HG03342 (cell line): ENCODE data around the gene EXOC5.

Source experiments
- ATAC-seq: cut with Tn5 transposase; IDR thresholded peaks from one replicate; pipeline ENCODE4 v1.9.1; 2021; ENCODE audit warnings: mild to moderate bottlenecking, moderate library complexity; ENCODE audit not compliant: unreplicated experiment

The EXOC5 gene, protein sequence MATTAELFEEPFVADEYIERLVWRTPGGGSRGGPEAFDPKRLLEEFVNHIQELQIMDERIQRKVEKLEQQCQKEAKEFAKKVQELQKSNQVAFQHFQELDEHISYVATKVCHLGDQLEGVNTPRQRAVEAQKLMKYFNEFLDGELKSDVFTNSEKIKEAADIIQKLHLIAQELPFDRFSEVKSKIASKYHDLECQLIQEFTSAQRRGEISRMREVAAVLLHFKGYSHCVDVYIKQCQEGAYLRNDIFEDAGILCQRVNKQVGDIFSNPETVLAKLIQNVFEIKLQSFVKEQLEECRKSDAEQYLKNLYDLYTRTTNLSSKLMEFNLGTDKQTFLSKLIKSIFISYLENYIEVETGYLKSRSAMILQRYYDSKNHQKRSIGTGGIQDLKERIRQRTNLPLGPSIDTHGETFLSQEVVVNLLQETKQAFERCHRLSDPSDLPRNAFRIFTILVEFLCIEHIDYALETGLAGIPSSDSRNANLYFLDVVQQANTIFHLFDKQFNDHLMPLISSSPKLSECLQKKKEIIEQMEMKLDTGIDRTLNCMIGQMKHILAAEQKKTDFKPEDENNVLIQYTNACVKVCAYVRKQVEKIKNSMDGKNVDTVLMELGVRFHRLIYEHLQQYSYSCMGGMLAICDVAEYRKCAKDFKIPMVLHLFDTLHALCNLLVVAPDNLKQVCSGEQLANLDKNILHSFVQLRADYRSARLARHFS

DNA sequence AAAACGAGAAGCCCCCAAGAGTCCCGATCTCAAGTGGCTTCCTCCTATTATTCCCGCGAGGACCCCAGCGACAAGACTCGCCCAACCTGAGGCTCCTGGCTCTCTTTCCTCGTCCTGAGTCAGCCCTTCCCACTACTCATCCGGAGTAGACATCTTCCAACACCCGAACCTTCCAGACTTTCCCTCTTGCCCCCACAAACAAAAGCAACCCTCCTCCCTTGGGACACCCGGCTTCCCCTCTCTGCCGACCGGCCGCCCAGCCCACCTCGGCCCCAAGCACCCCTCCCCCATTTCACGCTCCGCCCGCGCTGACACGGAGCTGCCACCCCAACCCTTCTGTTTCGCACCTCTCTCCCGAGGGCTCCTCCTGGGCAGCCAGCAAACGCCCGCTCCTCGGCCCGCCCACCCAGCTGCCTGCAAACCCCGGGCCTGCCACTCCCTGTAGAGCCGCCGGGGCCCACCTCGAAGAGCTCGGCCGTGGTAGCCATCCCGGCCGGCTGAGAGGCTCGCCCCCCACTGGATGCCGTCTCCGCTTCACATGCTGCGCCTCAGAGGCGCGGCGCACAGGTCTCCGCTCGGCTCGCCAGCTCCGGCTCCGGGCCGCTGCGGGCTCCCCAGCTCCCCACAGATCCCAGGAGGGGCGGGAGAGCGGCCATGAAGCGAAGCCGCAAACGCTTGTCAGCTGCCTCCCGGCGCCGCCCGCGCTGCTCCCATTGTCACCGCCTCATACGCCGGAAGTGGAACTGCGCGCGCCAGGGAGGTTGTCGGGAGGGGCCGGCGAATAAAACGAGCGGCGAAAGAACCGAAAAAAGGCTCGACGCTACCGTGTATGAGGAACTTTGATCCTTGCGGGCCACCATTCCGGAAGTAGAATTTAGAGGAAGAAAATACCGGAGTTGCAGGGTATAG is at the start of gene EXOC5, which contains the start of gene AP5M1:
Gene EXOC5 (minus strand): TSS at position 745 of the 909 bp plus-strand sequence. CDS start 257 bp downstream, at position 488.
Gene AP5M1 (plus strand): TSS at position 811 of the 909 bp plus-strand sequence. CDS start 344 bp downstream, outside the sequence.
- peak; percentile 78 for ATAC-seq

DNA sequence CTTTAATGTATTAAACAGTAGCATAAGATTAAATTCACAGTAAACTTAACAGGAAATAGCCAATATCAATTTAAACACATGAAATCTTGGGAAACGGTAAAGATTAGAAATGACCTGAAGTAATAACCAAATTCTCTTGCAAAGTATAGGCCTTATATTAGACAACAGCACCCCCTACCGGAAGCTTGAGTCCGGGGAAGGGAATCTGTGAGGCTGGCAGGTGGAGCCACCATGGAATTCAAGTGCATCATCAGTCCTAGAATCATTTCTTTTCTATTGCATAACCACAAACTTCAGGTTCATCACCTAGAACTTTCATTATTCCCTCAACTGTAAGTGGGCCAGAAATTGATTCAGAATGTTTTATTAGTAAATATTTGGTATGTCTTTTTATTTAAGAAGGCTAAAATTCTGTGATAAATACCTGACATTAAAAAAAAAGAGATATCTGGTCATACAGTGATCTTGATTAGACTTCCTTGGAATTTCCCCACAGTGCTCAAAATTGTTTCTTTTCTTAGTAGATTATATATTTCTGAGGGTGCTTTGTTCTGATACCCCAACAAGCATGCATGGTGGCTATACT is 48.6 kb upstream of the EXOC5 start:
- no peak for ATAC-seq

DNA sequence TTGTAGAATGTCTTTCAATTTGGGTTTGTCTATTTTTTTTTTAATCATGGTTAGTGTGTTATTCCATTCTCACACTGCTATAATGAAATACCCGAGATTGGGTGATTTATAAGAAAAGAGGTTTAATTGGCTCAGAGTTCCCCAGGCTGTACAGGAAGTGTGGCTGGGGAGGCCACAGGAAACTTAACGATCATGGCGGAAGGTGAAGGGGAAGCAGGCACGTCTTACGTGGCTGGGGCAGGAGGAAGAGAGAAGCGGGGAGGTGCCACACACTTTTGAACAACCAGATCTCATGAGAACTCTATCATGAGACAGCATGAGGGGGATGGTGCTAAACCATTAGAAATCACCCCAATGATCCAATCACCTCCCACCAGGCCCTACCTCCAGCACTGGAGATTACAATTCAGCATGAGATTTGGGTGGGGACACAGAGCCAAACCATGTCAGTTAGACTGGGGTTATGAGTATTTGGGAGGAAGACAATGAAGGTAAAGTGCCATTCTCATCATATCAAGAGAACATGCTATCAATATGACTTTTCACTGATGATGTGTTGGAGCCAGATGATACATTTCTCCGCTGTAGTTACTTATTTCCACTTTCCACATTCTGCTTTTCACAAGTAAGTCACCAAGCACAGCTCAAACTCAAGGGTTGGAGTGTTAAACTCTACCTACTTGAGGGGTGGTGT is 45.8 kb upstream of the EXOC5 start:
- ATAC-seq: no peak

DNA sequence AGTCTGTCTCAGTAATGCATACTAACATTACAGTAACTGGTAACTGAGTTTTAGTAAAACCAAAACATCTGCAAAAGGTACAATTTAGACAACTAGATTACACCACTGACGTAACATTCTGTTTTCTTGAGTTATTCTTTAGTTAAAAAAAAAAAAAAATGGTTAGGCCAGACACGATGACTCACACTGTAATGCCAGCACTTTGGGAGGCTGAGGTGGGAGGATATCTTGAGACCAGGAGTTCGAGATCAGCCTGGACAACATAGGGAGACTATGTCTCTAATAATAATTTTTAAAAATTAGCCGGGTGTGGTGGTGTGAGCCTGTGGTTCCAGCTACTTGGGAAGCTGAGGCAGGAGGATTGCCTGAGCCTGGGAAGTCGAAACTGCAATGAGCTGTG is 34.2 kb upstream of the EXOC5 start:
- ATAC-seq: no peak

DNA sequence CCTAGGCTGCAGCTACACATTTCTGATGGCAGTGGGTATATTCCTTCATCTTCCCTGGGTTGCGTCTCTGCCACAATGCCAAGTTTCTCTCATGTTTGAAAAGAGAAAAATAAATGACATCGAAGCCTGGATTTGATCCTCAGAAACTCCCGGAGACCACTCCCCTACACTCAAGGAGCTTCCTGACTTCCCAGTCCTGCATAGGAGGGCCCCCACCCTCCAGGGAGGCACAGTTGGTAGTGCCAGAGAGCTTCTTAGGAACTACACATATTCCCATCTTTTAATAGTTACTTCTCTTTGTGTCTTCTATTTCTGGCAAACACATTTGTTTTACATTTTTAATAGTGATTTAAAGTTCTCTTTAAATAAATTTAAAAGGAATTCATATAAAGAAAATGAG is 30.8 kb upstream of the EXOC5 start:
- ATAC-seq: no peak

DNA sequence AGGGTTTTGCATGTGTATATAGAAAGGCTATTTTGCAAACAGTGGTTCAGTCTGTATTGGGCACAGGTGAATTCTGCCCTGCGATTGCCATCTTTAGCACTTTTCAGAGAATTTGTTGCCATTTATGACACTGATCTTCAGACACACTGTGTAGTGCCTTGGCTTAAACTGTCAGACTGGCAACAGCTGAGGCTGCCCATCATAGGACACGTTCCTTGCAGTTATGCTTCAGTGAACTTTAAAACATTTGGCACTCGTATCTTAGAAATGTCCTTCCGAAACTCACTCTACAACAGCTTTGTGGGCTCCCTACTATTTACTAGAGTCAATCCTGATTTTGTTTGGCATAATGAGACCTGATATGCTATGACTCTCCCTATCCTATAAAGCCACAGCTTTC is 29.1 kb upstream of the EXOC5 start:
- no peak for ATAC-seq

DNA sequence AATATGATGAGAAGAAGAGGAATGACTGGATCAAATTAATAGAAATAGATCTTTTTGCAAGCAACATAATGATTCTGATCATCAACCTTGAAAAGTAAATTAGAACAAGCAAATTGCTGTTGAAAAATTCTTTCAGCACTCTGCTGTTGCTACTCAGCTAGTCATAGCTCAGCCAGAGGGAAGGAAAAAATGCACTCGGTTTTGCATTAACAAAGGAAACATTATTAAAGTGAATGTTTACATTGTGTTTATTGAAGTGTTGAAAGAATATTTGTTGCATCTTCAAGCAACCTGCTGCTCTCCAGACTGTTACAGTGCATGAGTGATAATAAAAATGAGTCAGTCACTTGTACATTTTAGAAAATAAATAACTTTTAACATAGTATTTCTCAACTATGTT is 26.5 kb upstream of the EXOC5 start:
- no peak for ATAC-seq

DNA sequence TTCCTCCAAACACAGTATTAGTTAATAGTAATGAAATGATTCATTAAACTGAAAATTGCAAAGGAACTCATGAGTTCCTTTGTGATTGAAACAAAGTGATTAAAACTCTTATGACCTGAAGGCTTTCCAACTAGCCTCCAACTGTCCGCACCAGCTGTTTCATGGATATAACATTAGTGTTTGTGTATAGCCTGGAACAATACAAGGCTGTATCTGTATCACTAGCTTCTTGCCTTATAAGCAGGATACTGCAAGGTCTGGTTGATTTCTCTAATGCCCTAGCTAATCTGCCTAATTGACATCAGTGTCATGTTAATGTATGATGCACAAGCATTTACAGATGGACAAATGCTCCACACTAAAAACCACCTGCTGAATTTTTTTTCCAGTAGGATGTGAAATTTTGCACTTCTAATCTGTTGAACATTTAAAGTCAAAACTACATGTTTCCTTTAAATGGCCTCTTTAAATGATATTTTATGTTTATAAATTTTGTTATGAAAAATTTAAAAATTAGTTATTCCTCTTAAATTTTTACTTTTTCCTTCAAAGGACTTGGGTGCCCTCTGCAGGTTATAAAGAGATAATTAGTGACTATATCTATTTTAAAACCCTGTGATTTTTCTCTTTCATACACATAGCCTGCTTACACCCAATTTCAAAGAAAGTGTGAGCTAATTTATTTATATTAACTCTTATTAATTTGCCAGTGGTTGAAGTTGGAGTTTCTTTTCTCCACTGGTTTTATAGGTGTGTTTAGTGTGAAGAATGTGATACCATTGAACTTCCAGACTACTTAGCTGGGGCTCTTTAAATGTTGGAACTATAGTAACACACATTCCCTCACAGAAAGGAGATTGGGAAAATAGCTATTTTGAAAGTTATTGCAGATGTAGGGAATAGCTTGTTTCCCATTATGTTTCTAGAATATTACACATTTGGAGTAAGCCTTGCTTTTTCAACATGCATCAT is 25.4 kb upstream of the EXOC5 start:
- ATAC-seq: no peak

DNA sequence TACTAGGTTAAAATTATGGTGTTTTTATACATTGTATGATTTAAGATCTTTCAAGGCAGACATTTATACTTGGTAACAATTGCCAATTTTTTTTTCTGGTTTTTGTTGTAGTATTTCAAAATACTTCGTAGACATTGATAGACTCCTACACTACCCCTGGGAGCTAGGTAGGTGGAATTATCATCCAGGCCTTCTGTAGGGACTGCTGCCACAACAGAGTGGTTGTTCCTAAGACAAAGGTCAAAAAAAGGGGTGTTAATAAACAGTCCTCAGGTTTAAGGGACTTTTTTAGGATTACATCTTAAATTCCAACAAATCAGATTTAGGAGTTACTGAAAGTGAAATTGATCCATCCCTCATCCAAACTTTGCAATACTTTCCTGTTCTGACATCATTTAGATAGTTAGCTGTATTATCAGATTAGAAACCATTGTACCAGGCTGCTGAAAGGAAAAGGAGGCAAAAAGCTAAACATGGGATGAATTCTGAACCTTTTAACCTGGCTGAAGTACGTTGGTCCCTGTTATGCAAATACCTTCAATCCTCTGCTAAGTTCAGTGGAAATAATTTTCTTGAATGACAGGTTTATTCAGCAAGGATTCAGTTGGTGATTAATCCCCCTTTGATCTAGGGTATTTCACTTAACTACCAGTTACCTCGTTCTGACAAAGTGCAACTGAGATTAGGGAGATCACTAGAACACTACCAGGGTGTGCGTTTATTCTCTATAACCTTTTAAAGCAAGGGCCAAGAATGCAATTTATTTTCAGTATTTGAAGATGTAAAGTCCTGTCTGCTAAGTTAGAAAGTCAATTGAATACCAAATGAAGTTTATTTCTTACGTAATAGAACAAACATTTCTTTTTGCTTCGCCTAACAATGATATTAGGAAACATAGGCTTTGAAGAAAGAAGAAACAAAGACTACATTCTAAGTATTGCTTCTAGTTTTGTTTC is 23.3 kb upstream of the EXOC5 start:
- no peak for ATAC-seq

DNA sequence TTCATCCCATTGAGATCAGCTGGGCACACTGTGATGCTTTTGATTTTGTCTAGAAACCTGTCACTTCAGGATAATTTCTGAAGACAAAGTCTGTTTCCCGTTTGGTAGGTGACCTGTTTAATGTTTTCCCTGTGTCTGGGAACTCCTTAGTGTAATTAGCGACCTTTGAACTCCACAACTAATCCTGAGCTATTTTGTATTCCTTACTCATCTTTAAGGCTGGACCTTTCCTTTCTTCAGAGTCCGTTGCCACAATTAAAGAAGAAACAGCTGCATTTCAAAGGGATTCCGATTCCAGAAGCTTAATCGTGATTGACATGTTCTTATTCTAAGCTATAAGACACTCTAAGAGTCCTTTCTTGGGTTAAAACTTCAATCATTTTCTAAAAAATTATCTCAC is 22.0 kb upstream of the EXOC5 start:
- no peak for ATAC-seq

DNA sequence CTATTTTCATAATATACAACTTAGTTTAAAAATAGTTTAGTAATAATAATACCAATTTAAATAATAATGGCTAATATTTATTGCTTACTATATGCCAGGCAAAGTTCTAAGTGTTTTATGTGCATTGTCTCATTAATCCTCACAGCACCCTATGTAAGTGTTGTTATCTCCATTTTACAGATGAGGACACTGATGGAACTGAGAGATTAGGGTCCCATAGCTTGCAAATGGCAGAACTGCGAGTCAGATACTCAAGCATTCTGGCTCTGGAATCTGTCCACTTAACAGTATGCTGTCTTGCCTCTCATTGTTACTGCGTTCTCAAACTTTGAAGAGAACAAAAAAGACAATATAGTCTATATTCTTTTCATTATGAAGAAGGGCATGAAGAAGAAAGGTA is 19.0 kb upstream of the EXOC5 start:
- ATAC-seq: no peak

DNA sequence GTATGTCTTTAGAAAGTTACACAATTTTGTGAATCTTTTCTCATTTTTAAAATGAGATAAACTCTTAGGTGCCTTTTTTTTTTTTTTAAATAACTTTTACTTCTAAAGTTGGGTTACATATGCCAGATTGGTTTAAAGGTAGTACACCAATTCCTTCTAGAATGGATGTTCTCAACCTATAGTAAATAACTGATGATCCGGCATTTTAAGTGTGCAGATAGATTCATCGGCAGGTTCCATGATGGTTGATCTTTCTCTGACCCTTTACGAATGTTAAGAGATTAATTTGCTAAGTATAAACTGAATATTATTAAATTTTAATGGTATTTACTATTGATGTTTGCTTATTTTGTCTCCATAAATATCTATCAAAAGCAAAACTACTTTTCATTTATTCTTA is 8.4 kb upstream of the EXOC5 start:
- no peak for ATAC-seq

DNA sequence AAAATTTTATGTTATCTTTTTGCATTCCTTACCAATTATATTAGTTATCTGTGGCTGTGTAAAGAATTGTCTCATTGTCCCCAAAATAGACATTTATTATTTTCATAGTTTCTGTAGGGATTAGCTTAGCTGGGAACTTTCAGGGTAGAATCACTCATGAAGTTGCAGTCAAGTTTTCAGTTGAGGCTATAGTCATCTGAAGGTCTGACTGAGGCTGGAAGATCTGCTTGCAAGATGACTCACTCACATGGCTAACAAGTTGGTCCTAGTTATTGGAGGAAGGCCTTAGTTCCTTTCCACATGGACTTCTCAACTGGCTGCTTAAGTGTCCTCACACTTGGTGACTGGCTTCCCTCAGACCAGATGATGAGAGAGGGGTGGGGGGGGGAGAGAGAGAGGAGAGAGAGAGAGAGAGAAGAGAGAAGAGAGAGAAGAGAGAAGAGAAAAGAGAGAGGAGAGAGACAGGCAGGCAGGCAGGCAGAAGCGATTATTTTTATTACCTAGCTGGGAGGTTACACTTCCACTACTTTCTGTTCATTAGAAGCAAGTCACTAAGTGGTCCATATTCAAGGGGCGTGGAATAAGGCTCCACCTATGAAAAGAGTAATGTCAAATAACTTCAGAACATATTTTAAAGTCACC is 6.4 kb upstream of the EXOC5 start:
- no peak for ATAC-seq

DNA sequence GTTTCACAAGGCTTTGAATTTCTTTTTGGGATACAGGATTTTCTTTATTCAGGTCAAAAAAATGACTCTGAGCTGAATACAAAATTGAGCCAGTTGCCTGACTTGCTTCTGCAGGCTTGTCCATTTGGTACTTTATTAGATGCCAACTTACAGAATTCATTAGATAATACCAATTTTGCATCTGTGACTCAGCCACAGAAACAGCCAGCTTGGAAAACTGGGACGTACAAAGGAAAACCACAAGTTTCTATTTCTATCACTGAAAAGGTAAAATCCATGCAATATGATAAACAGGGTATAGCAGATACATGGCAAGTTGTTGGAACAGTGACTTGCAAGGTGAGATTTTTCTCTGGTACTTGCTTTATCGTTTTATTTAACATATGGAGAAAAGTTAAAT is 5.8 kb upstream of the EXOC5 start:
- no peak for ATAC-seq

DNA sequence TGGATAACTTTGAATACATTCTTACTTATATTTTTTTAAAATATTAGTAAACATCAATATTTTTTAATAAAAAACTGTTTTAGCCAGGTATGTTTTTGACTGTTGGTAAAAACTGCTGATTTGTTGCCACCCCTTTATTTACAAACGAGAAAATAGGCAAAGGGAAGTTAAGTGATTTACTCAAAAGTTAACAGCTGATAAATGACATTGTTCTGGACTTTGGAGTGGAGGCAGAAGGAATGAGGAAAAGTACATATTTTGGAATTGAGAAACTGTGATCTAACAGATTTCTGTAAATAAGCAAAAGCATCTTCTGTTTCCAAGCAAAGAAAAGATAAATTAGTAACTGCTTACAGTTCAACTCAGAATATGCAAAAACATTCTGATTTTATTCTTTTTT is 4.5 kb upstream of the EXOC5 start:
- ATAC-seq: no peak

DNA sequence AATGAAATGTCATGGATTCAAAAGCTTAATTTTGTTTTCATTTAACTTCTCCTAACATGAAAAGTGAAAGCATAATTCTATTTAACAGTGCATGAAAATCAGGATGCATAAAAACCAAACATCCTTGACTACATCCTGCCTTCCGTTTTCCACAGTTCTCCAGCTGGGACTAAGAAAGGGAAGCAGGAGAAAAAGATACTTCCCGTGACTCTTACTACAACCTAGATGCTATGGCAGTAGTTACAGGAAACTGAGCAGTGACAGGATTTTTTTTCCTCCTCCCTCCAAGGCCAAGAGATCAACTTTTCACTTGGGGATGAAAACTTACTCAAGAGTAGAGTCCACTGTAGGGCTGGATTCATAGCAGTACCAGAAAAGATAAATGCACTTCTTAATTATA is 2.6 kb downstream of the EXOC5 start:
- ATAC-seq: no peak

DNA sequence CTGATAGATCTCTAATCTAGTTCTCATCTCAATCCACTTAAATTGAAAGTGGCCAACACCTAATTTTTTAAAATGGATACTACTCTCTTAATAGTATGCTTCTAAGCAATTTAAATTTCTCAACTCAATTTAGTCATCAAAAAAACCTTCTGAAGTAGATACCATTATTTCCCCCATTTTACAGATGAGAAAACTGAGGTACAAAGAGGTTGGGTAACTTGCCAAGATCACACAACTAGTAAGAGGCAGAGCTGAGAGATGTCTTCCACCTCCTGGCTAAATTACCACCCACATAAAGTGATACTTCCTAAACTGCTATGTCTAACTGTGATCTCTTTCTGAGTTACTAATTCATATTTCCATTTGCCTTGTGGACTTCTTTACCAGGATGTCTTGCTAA is 6.6 kb downstream of the EXOC5 start:
- no peak for ATAC-seq

DNA sequence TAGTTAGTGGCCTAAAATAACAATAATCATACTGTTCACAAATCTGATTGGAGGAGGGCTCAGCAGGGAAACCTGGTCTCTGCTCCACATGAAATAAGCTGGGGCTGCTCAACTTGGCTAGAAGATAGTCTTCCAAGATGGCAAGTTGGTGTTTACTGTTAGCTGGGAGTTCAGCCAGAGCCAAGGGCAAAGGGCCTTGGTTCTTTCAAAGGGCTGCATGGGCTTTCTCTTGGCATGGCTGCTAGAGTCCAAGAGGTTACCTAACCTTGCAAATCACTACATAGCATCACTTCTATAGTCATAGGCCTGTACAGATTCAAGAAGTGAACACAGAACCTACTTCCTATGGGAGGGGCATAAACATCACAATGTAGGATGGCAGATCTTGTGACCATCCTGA is 7.1 kb downstream of the EXOC5 start:
- ATAC-seq: no peak
